ENCODE data around the gene PNMA8C.
"Not testable (repeated sequence)": the region's sequence is repeated elsewhere in the genome, so short reads cannot be mapped to it uniquely, and the experiment has no call there.

Gene PNMA8C

DNA sequence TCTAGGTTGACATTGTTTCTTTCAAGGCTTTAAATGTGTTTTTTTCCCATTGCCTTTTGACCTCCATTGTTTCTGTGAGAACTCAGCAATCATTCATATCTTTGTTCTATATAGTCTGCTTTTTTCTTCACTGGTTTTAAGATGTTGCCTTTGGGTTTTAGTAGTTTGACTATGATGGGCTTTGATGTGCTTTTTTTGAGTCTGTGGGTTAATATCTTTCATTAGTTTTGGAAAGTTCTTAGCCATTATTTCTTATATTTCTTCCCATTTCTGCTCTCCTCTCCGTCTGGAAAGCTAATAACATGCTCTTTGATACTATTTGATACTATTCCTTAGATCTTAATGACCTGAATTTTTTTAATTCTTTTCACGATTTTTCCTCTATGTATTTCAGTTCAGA lies 48.0 kb downstream of the PNMA8C start:
- no peak for ATAC-seq
- TF ChIP-seq ARNTL (CRISPR knock-in tag; IDR thresholded peaks at IDR 0.05; ENCODE audit: borderline replicate concordance, low read depth) (no peak), GLIS3 (CRISPR knock-in tag; IDR thresholded peaks at IDR 0.05) (no peak), OSR1 (CRISPR knock-in tag; IDR thresholded peaks at IDR 0.05) (no peak), TOX (CRISPR knock-in tag; IDR thresholded peaks at IDR 0.05; ENCODE audit: borderline replicate concordance) (no peak), ZFP3 (CRISPR knock-in tag; IDR thresholded peaks at IDR 0.05) (no peak), TCF4 (CRISPR knock-in tag; IDR thresholded peaks at IDR 0.05; ENCODE audit: borderline replicate concordance) (no peak), BACH2 (CRISPR knock-in tag; IDR thresholded peaks at IDR 0.05; ENCODE audit: borderline replicate concordance) (no peak)
- TF ChIP-seq, protein P1, sequence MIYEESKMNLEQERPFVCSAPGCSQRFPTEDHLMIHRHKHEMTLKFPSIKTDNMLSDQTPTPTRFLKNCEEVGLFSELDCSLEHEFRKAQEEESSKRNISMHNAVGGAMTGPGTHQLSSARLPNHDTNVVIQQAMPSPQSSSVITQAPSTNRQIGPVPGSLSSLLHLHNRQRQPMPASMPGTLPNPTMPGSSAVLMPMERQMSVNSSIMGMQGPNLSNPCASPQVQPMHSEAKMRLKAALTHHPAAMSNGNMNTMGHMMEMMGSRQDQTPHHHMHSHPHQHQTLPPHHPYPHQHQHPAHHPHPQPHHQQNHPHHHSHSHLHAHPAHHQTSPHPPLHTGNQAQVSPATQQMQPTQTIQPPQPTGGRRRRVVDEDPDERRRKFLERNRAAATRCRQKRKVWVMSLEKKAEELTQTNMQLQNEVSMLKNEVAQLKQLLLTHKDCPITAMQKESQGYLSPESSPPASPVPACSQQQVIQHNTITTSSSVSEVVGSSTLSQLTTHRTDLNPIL (CRISPR knock-in tag; IDR thresholded peaks at IDR 0.05; ENCODE audit: low read depth): no peak
- TF ChIP-seq, protein P2, sequence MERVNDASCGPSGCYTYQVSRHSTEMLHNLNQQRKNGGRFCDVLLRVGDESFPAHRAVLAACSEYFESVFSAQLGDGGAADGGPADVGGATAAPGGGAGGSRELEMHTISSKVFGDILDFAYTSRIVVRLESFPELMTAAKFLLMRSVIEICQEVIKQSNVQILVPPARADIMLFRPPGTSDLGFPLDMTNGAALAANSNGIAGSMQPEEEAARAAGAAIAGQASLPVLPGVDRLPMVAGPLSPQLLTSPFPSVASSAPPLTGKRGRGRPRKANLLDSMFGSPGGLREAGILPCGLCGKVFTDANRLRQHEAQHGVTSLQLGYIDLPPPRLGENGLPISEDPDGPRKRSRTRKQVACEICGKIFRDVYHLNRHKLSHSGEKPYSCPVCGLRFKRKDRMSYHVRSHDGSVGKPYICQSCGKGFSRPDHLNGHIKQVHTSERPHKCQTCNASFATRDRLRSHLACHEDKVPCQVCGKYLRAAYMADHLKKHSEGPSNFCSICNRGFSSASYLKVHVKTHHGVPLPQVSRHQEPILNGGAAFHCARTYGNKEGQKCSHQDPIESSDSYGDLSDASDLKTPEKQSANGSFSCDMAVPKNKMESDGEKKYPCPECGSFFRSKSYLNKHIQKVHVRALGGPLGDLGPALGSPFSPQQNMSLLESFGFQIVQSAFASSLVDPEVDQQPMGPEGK (CRISPR knock-in tag; IDR thresholded peaks at IDR 0.05; ENCODE audit: borderline replicate concordance): no peak
- TF ChIP-seq, protein P3, sequence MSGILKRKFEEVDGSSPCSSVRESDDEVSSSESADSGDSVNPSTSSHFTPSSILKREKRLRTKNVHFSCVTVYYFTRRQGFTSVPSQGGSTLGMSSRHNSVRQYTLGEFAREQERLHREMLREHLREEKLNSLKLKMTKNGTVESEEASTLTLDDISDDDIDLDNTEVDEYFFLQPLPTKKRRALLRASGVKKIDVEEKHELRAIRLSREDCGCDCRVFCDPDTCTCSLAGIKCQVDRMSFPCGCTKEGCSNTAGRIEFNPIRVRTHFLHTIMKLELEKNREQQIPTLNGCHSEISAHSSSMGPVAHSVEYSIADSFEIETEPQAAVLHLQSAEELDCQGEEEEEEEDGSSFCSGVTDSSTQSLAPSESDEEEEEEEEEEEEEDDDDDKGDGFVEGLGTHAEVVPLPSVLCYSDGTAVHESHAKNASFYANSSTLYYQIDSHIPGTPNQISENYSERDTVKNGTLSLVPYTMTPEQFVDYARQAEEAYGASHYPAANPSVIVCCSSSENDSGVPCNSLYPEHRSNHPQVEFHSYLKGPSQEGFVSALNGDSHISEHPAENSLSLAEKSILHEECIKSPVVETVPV (CRISPR knock-in tag; IDR thresholded peaks at IDR 0.05): no peak

DNA sequence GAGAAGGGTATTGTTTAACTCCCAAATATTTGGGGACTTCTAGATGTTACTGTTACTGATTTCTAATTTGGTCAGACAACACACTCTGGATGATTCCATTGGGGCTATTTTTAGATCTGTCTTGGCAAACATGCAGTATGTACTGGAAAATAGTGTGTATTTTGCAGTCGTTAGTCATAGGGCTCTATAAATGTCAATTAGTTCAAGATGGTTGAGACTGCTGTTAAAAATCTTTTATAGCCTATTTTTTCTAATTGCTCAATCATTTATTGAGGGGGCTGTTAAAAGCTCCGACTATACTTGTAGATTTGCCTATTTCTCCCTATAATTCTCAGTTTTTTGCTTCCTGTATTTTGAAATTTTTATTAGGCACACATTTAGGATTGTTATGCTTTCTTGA lies 50.5 kb downstream of the PNMA8C start:
- ATAC-seq: peak; percentile 57

DNA sequence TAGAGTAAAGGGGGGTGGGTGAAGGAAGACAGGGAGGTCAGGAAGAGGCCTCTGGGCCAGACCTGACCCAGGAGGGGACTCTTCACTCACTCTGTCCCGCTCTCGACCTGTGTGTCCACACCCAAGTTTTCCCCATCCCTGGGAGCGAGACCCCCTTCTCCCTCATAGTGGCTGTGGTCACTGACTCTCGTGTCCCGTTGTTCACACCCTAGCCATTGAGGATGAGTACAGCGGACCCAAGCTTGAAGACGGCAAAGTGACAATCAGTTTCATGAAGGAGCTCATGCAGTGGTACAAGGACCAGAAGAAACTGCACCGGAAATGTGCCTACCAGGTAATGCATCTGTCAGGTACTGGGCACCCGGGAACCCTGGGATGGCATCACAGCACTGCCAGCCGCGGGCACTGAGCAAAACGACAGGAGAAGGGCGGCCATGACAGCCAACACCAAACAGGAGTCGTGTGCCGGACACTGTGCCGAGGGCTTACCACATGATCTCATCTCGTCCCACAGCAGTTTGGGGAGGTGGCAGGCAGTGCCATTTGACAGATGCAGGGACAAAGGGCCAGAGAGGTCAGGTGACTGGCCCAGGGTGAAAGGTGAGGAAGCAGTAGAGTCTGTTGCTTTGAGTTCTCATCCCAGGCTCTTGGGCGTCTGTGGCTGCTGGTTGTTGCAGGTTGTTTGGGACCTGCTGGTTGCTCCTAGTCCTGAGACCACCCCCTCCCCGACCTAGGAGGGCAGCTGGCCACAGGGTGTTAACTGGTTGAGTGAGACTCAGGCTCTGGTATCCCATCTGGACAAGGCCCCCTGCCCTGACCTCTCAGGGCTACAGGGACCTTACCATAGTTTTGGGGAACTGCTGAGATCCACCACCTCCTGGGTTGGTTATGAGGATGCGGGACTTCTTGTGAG lies 52.2 kb downstream of the PNMA8C start:
- no peak for TF ChIP-seq ZNF8 (CRISPR knock-in tag; IDR thresholded peaks at IDR 0.05)
- no peak for TF ChIP-seq ZFP30 (CRISPR knock-in tag; IDR thresholded peaks at IDR 0.05)
- no peak for TF ChIP-seq GLIS3 (CRISPR knock-in tag; IDR thresholded peaks at IDR 0.05)
- TF ChIP-seq ISL1 (CRISPR knock-in tag; IDR thresholded peaks at IDR 0.05): no peak
- no peak for TF ChIP-seq TCF4 (CRISPR knock-in tag; IDR thresholded peaks at IDR 0.05; ENCODE audit: borderline replicate concordance)
- no peak for TF ChIP-seq ARNTL (CRISPR knock-in tag; IDR thresholded peaks at IDR 0.05; ENCODE audit: borderline replicate concordance, low read depth)
- TF ChIP-seq CSDC2 (CRISPR knock-in tag; IDR thresholded peaks at IDR 0.05): no peak
- no peak for TF ChIP-seq ZNF565 (CRISPR knock-in tag; conservative IDR thresholded peaks at IDR 0.05; ENCODE audit: low read depth)
- TF ChIP-seq, protein P4, sequence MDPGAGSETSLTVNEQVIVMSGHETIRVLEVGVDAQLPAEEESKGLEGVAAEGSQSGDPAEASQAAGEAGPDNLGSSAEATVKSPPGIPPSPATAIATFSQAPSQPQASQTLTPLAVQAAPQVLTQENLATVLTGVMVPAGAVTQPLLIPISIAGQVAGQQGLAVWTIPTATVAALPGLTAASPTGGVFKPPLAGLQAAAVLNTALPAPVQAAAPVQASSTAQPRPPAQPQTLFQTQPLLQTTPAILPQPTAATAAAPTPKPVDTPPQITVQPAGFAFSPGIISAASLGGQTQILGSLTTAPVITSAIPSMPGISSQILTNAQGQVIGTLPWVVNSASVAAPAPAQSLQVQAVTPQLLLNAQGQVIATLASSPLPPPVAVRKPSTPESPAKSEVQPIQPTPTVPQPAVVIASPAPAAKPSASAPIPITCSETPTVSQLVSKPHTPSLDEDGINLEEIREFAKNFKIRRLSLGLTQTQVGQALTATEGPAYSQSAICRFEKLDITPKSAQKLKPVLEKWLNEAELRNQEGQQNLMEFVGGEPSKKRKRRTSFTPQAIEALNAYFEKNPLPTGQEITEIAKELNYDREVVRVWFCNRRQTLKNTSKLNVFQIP (CRISPR knock-in tag; IDR thresholded peaks at IDR 0.05; ENCODE audit: borderline replicate concordance, low read depth): no peak
- no peak for TF ChIP-seq OSR1 (CRISPR knock-in tag; IDR thresholded peaks at IDR 0.05)
- no peak for TF ChIP-seq TOX (CRISPR knock-in tag; IDR thresholded peaks at IDR 0.05; ENCODE audit: borderline replicate concordance)
- no peak for TF ChIP-seq RARB (CRISPR knock-in tag; IDR thresholded peaks at IDR 0.05)
- TF ChIP-seq ESRRG (CRISPR knock-in tag; IDR thresholded peaks at IDR 0.05): no peak
- no peak for TF ChIP-seq BACH2 (CRISPR knock-in tag; IDR thresholded peaks at IDR 0.05; ENCODE audit: borderline replicate concordance)
- TF ChIP-seq SNAI2 (CRISPR knock-in tag; IDR thresholded peaks at IDR 0.05): no peak
- no peak for TF ChIP-seq ZFP3 (CRISPR knock-in tag; IDR thresholded peaks at IDR 0.05)
- ATAC-seq: no peak

More for the DNA sequence above, 50.5 kb downstream of the PNMA8C start:
- TF ChIP-seq ZFP30 (CRISPR knock-in tag; IDR thresholded peaks at IDR 0.05) (no peak), ISL1 (CRISPR knock-in tag; IDR thresholded peaks at IDR 0.05) (peak; percentile 51; the same call in 1 of the 2 replicates)

DNA sequence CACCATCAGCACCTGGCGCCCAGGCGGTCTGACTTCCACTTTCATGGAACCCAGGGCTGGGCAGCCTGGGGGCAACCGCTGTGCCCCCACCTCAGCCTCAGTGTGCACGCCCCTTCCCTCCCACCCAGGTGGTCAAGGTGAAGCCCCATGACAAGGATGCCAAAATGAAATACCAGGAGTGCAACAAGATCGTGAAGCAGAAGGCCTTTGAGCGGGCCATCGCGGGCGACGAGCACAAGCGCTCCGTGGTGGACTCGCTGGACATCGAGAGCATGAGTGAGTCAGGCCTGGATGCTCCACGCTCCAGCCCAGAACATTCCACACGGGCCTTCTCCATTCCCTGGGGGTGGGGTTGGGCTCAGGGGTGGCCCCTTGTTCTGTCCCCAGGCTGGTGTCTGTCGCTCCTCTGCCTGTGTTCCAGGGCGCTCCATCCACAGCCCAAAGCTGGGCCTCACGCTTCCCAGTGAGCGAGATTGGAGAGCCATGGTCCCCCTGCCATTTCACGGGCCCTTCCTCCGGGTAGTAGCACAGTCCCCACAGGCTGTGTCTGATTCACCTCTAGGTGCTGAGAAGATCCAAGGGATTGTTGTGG lies 53.2 kb downstream of the PNMA8C start:
- not testable (repeated sequence) for ATAC-seq

Data from SK-N-SH treated with all-trans-retinoic acid at 6 μM for 48 hours (cell line).